Measurements from ENCODE around the gene CANX.

The CANX gene

GRCh38 chr5:179697993-179698934 is 503 bp upstream of the CANX start:
- H3K4me3 ChIP-seq (ENCODE audit: control insufficient read depth, low read depth, low read length) = peak overlapping the region; percentile 97
- TF ChIP-seq CTCF (conservative IDR thresholded peaks at IDR 0.05; ENCODE audit: control insufficient read depth, insufficient read depth, low read depth, low read length) = no peak
- peak; percentile 99 for DNase-seq (ENCODE audit: low read depth)

GRCh38 chr5:179699616-179700237 is 960 bp downstream of the CANX start:
- DNase-seq (ENCODE audit: low read depth) = peak; percentile 42
- peak overlapping the region; percentile 97 for H3K4me3 ChIP-seq (ENCODE audit: control insufficient read depth, low read depth, low read length)
- no peak for TF ChIP-seq CTCF (conservative IDR thresholded peaks at IDR 0.05; ENCODE audit: control insufficient read depth, insufficient read depth, low read depth, low read length)

GRCh38 chr5:179700401-179700918 is 1.7 kb downstream of the CANX start:
- peak overlapping the region; percentile 97 for H3K4me3 ChIP-seq (ENCODE audit: control insufficient read depth, low read depth, low read length)
- TF ChIP-seq CTCF (conservative IDR thresholded peaks at IDR 0.05; ENCODE audit: control insufficient read depth, insufficient read depth, low read depth, low read length) = no peak
- peak; percentile 26 for DNase-seq (ENCODE audit: low read depth)

- no peak for TF ChIP-seq CTCF (conservative IDR thresholded peaks at IDR 0.05; ENCODE audit: control insufficient read depth, insufficient read depth, low read depth, low read length)
- H3K4me3 ChIP-seq (ENCODE audit: control insufficient read depth, low read depth, low read length) = no peak overlapping the region
- DNase-seq (ENCODE audit: low read depth) = no peak
Measured at GRCh38 chr5:179716286-179716685, 17.5 kb downstream of the CANX start.

- DNase-seq (ENCODE audit: low read depth) = peak; percentile 37
- H3K4me3 ChIP-seq (ENCODE audit: control insufficient read depth, low read depth, low read length) = no peak overlapping the region
- TF ChIP-seq CTCF (conservative IDR thresholded peaks at IDR 0.05; ENCODE audit: control insufficient read depth, insufficient read depth, low read depth, low read length) = no peak
Measured at GRCh38 chr5:179720222-179720621, 21.5 kb downstream of the CANX start.

GRCh38 chr5:179724163-179724562 is 25.4 kb downstream of the CANX start:
- DNase-seq (ENCODE audit: low read depth) = no peak
- no peak overlapping the region for H3K4me3 ChIP-seq (ENCODE audit: control insufficient read depth, low read depth, low read length)
- no peak for TF ChIP-seq CTCF (conservative IDR thresholded peaks at IDR 0.05; ENCODE audit: control insufficient read depth, insufficient read depth, low read depth, low read length)
